GDM1 (cell line): ENCODE measurements around the gene GAGE2A.
"Not testable (repeated sequence)": the region's sequence is repeated elsewhere in the genome, so short reads cannot be mapped to it uniquely, and the experiment has no call there.

Source experiments
- DNase-seq: peaks from one replicate; lab custom pipeline; 2025; lab: John Stamatoyannopoulos, UW

GAGE2A gene

GRCh38 chrX:49589196-49589595, at the start of gene GAGE2A:
GAGE2A (plus strand) TSS chrX:49589496; CDS start chrX:49590651, 1,155 bp downstream.
- DNase-seq = not testable (repeated sequence)

GRCh38 chrX:49541433-49541832, 47.9 kb upstream of the GAGE2A start, which contains the start of gene GAGE12D:
GAGE12D (plus strand) TSS chrX:49541733; CDS start chrX:49542888, 1,155 bp downstream.
- not testable (repeated sequence) for DNase-seq

- DNase-seq = not testable (repeated sequence)
Observed at GRCh38 chrX:49550989-49551388, 38.3 kb upstream of the GAGE2A start, which contains the start of gene GAGE12E. GAGE12E (plus strand) TSS chrX:49551289; CDS start chrX:49552444, 1,155 bp downstream.

GRCh38 chrX:49560542-49560941, 28.8 kb upstream of the GAGE2A start, which contains the start of gene GAGE12F:
GAGE12F (plus strand) TSS chrX:49560842; CDS start chrX:49561997, 1,155 bp downstream.
- not testable (repeated sequence) for DNase-seq

- DNase-seq = not testable (repeated sequence)
Observed at GRCh38 chrX:49568728-49569127, 20.6 kb upstream of the GAGE2A start.

- DNase-seq = not testable (repeated sequence)
Observed at GRCh38 chrX:49569152-49569551, 20.1 kb upstream of the GAGE2A start.

- DNase-seq = not testable (repeated sequence)
Observed at GRCh38 chrX:49570100-49570499, 19.2 kb upstream of the GAGE2A start, which contains the start of gene GAGE12G. GAGE12G (plus strand) TSS chrX:49570400; CDS start chrX:49571555, 1,155 bp downstream.

- DNase-seq = not testable (repeated sequence)
Observed at GRCh38 chrX:49579649-49580048, 9.6 kb upstream of the GAGE2A start, which contains the start of gene GAGE12H. GAGE12H (plus strand) TSS chrX:49579949; CDS start chrX:49581104, 1,155 bp downstream.

GRCh38 chrX:49589769-49590478, 628 bp downstream of the GAGE2A start:
- DNase-seq = not testable (repeated sequence)

- DNase-seq = not testable (repeated sequence)
Observed at GRCh38 chrX:49590488-49590887, 1.2 kb downstream of the GAGE2A start.

- not testable (repeated sequence) for DNase-seq
Observed at GRCh38 chrX:49598720-49599119, 9.4 kb downstream of the GAGE2A start, which contains the start of gene GAGE1. GAGE1 (plus strand) TSS chrX:49599020; CDS start chrX:49600175, 1,155 bp downstream.

- no peak for DNase-seq
Observed at GRCh38 chrX:49610718-49611310, 21.5 kb downstream of the GAGE2A start.

- DNase-seq = no peak
Observed at GRCh38 chrX:49618574-49618973, 29.3 kb downstream of the GAGE2A start.

GRCh38 chrX:49627086-49627777, 37.9 kb downstream of the GAGE2A start:
- no peak for DNase-seq

- DNase-seq = no peak
Observed at GRCh38 chrX:49644991-49645637, 55.8 kb downstream of the GAGE2A start.
